SH-SY5Y (cell line): ENCODE results near the gene FASTKD2.

ENCODE experiments used
- GATA2 ChIP-seq: IDR thresholded peaks from 2 replicates; pipeline ENCODE4 v1.6.1; 2011; ENCODE audit warnings: mild to moderate bottlenecking, low read depth, low read length
- GATA3 ChIP-seq: IDR thresholded peaks from 2 replicates; pipeline ENCODE4 v1.6.1; 2011; ENCODE audit warnings: low read depth, mild to moderate bottlenecking, low read length, moderate library complexity

DNA sequence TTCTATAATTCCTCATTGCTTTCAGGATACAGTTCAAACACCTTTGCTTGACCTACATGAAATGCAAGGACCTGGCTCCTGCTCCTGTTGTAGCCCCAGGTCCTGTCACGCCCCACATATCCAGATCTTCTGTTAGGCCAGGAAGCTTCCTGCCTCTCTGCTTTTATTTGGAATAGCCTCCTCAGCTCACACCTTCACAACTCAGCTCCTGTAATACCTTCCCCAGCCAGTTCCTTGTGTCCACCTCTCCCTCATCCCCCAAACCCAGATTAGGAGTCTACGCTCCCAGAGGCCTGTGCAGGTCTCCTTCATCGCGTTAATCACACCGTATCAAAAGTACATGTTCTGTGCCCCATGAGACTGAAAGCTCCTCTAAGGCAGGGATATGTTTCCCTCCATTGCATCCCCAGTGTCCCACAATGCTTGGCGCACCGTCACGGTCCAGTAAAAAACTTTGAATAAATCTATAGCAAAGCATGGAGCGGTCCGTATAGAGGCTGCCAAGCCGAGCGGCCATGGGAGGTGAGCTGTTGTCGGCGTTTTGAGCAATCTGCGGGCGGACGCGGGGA, 649 bp upstream of the FASTKD2 start:
- TF ChIP-seq GATA2 (no peak), GATA3 (no peak)
